ENCODE results near the gene FPR3.
"Not testable (repeated sequence)": the region's sequence is repeated elsewhere in the genome, so short reads cannot be mapped to it uniquely, and the experiment has no call there.

The FPR3 gene

GRCh38 chr19:51783372-51783771 lies 11.6 kb upstream of the FPR3 start:
- no peak for DNase-seq

- no peak for DNase-seq
Observed at GRCh38 chr19:51784109-51784785, 10.7 kb upstream of the FPR3 start.

- DNase-seq = peak in 15 of 56 donors; percentile 1 to 35 (median 9)
Observed at GRCh38 chr19:51784922-51785690, 9.9 kb upstream of the FPR3 start.

GRCh38 chr19:51786646-51787494 lies 8.1 kb upstream of the FPR3 start:
- DNase-seq = no peak

- no peak for DNase-seq
Observed at GRCh38 chr19:51788029-51788428, 6.9 kb upstream of the FPR3 start.

- no peak for DNase-seq
Observed at GRCh38 chr19:51789061-51789795, 5.7 kb upstream of the FPR3 start.

- no peak for DNase-seq
Observed at GRCh38 chr19:51792932-51793331, 2.0 kb upstream of the FPR3 start.

- DNase-seq = no peak
Observed at GRCh38 chr19:51793994-51794393, 963 bp upstream of the FPR3 start.

GRCh38 chr19:51796195-51796679 lies 1.3 kb downstream of the FPR3 start:
- DNase-seq = no peak

GRCh38 chr19:51797480-51797879 lies 2.5 kb downstream of the FPR3 start:
- DNase-seq = no peak

GRCh38 chr19:51798062-51798461 lies 3.1 kb downstream of the FPR3 start:
- DNase-seq = no peak

GRCh38 chr19:51799034-51799773 lies 4.2 kb downstream of the FPR3 start:
- DNase-seq = peak in 31 of 56 donors; percentile 3 to 71 (median 19)

GRCh38 chr19:51799774-51800472 lies 5.0 kb downstream of the FPR3 start:
- DNase-seq = no peak

- DNase-seq = no peak
Observed at GRCh38 chr19:51800473-51801244, 5.7 kb downstream of the FPR3 start.

DNA sequence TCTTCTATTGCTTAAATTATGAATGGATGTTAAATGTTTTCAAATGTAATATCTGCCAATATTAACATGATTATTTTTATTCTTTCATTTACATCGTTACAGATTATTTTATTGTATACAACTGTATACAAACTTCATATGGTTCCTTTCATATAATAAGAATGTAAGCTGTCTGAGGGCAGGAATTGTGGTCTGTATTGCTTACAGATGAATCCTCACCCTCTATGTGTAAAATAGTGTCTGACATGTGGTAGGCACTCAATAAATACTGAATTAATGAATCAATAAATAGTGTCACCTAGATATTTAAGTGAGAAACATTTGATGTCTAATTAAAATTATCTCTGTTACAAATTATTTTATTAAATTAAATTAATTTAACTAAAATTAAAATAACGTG lies 7.8 kb downstream of the FPR3 start:
- no peak for DNase-seq

DNA sequence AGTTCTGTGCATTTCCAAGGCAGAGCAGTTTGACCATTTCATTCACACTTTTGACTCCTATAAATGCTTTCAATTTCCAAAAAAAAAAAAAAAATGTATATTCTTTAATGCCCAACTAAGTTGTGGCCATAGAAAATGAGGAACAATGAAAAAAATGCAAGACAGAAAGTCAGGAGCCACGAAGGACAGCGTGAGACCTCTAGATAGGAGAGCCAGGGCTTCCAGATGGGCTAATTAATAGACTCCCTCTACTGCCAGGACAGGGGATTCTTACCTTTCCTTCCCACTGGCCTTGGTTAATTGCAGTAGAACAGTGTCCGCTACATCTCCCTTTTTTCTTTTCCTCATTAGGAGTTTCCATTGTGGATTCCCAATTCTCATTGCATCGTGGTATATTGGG lies 8.6 kb downstream of the FPR3 start:
- no peak for DNase-seq

DNA sequence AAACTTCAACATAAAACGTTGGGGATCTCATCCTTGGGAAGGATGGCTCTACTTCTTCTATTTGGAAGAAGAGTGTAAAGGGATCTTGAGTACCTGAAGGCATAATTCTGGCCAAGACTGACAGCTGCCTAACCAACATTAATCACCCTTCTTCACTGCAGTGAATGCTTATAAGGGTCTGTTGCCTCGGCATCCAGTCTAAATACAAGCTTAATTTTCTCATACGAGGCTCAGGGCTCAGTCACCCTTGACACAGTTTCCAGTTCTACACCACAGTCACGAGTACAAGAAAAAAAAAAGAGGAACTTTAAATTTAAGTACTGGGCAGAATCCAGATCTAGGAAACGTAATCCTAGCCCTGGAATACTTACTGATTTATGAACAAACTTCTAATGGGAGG lies 9.0 kb downstream of the FPR3 start:
- no peak for DNase-seq

GRCh38 chr19:51804789-51805188 lies 9.8 kb downstream of the FPR3 start:
- not testable (repeated sequence) for DNase-seq

- not testable (repeated sequence) for DNase-seq
Observed at GRCh38 chr19:51805396-51805795, 10.4 kb downstream of the FPR3 start.

Measured in nucleus accumbens (tissue), 56 donors.